HepG2 (cell line): ENCODE measurements around the gene GRIK3.
A peak's percentile ranks its signal among the peaks of the same experiment; 100 is the strongest.

ENCODE experiments used
- ARNT2 ChIP-seq: sonication (generic); formaldehyde crosslinking; IDR thresholded peaks from 2 replicates; pipeline ENCODE4 v1.8.0; 2022; ENCODE audit warnings: mild to moderate bottlenecking, low read depth, missing genetic modification reagents, moderate library complexity
- ELF1 ChIP-seq: sonication (generic); formaldehyde crosslinking; IDR thresholded peaks from 2 replicates; pipeline ENCODE4 v1.4.0; 2020; ENCODE audit warnings: missing genetic modification reagents
- ELF4 ChIP-seq: sonication (generic); formaldehyde crosslinking; IDR thresholded peaks from 2 replicates; pipeline ENCODE4 v1.5.0; 2020; ENCODE audit warnings: missing genetic modification reagents, mild to moderate bottlenecking, moderate library complexity, borderline replicate concordance
- EZH2 ChIP-seq: conservative IDR thresholded peaks from 2 replicates; pipeline ENCODE4 v1.6.1; 2012; ENCODE audit warnings: mild to moderate bottlenecking, low read depth, low read length, moderate library complexity
- GABPB1 ChIP-seq: IDR thresholded peaks from 2 replicates; pipeline ENCODE4 v1.6.1; 2016; ENCODE audit warnings: mild to moderate bottlenecking, missing genetic modification reagents, moderate library complexity, missing compliant biosample characterization
- IKZF4 ChIP-seq: sonication (generic); formaldehyde crosslinking; IDR thresholded peaks from 2 replicates; pipeline ENCODE4 v1.5.1; 2020; ENCODE audit warnings: borderline replicate concordance, mild to moderate bottlenecking, low read depth, missing genetic modification reagents; ENCODE audit errors: not compliant biosample characterization
- NR2C2 ChIP-seq: sonication (generic); formaldehyde crosslinking; IDR thresholded peaks from 2 replicates; pipeline ENCODE4 v1.4.0; 2020; ENCODE audit warnings: missing genetic modification reagents, mild to moderate bottlenecking, moderate library complexity, borderline replicate concordance
- POLR2AphosphoS5 ChIP-seq: IDR thresholded peaks from 2 replicates; pipeline ENCODE4 v1.6.1; 2012; ENCODE audit warnings: low read depth, low read length
- ZFP41 ChIP-seq: sonication (generic); formaldehyde crosslinking; IDR thresholded peaks from 2 replicates; pipeline ENCODE4 v1.4.0; 2020; ENCODE audit warnings: mild to moderate bottlenecking, missing genetic modification reagents, borderline replicate concordance
- ZSCAN30 ChIP-seq: sonication (generic); formaldehyde crosslinking; IDR thresholded peaks from 2 replicates; pipeline ENCODE4 v1.5.0; 2020; ENCODE audit warnings: mild to moderate bottlenecking, missing genetic modification reagents
- TF ChIP-seq, protein P1 (sequence below): sonication (generic); formaldehyde crosslinking; IDR thresholded peaks from 2 replicates; pipeline ENCODE4 v1.5.0; 2020; ENCODE audit warnings: mild to moderate bottlenecking, missing genetic modification reagents, moderate library complexity

DNA sequence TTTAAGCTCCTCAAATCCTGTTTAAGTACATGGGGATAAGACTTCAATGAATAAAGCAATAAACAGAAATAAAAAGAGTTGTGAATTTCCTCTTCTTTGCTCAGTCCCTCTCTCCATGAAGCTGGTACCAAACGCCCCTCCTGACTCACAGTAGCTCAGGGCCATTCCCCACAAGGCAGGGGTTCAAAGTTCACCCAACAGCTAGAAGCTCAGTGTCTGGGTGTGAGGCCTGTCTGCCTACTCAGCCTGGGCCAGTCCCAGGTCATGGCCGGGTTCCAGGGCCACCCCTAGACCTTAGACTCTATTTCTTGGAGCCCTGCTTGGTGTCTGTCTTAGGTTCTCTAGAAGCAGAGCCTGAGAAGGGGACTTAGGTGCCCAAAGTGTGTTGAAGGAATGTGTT is 251.5 kb downstream of the GRIK3 start:
- no peak for TF ChIP-seq IKZF4
- no peak for TF ChIP-seq GABPB1 (CRISPR knock-in tag)
- TF ChIP-seq ZFP41 (CRISPR knock-in tag) = no peak
- TF ChIP-seq, protein P1, sequence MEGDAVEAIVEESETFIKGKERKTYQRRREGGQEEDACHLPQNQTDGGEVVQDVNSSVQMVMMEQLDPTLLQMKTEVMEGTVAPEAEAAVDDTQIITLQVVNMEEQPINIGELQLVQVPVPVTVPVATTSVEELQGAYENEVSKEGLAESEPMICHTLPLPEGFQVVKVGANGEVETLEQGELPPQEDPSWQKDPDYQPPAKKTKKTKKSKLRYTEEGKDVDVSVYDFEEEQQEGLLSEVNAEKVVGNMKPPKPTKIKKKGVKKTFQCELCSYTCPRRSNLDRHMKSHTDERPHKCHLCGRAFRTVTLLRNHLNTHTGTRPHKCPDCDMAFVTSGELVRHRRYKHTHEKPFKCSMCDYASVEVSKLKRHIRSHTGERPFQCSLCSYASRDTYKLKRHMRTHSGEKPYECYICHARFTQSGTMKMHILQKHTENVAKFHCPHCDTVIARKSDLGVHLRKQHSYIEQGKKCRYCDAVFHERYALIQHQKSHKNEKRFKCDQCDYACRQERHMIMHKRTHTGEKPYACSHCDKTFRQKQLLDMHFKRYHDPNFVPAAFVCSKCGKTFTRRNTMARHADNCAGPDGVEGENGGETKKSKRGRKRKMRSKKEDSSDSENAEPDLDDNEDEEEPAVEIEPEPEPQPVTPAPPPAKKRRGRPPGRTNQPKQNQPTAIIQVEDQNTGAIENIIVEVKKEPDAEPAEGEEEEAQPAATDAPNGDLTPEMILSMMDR (CRISPR knock-in tag) = no peak
- 0 out of 2 replicates have a peak, but pooled peaks have one; percentile 16 for TF ChIP-seq NR2C2 (CRISPR knock-in tag)
- TF ChIP-seq ARNT2 (CRISPR knock-in tag) = no peak
- TF ChIP-seq ZSCAN30 (CRISPR knock-in tag) = no peak
- TF ChIP-seq ELF1 (CRISPR knock-in tag) = no peak
- no peak for TF ChIP-seq POLR2AphosphoS5
- TF ChIP-seq EZH2 = no peak
- no peak for TF ChIP-seq ELF4 (CRISPR knock-in tag)
